GM12892 (cell line): ENCODE measurements around the gene CPT1B.

ENCODE experiments used
- POLR2A ChIP-seq: IDR thresholded peaks from 2 replicates; pipeline ENCODE4 v1.6.1; 2011; ENCODE audit warnings: low read depth, low read length, control low read depth
- POLR2AphosphoS5 ChIP-seq: IDR thresholded peaks from 2 replicates; pipeline ENCODE4 v1.6.1; 2011; ENCODE audit warnings: low read depth, low read length, control low read depth

DNA sequence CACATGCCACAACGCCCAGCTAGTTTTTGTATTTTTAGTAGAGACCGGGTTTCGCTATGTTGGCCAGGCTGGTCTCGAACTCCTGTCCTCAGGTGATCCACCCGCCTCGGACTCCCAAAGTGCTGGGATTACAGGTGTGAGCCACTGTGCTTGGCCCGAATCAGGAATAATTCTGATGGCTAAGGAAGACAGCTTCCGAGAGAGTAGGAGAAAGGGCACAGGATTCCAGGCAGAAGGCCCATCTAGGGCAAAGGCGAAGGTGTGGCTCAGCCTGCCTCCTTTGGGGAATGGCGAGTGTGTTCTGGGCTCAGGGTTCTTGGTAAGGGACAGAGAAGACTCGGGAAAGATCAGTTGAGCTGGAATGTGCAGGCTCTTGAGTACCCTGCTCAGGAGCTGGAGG lies 13.9 kb downstream of the CPT1B start:
- TF ChIP-seq POLR2AphosphoS5 (no peak), POLR2A (no peak)
